ENCODE data around the gene UNC80.

GRCh38 chr2:209808521-209808920 is 36.9 kb downstream of the UNC80 start:
- no peak for TF ChIP-seq POLR2A (IDR thresholded peaks at IDR 0.05; ENCODE audit: low read depth, low read length)
- TF ChIP-seq POLR2AphosphoS5 (IDR thresholded peaks at IDR 0.05; ENCODE audit: low read depth, low read length): no peak
- no peak for TF ChIP-seq SPI1 (IDR thresholded peaks at IDR 0.05; ENCODE audit: low read depth, low read length)
- TF ChIP-seq TAF1 (IDR thresholded peaks at IDR 0.05; ENCODE audit: low read depth, low read length): no peak
- TF ChIP-seq POU2F2 (IDR thresholded peaks at IDR 0.05; ENCODE audit: low read depth, low read length): no peak
- TF ChIP-seq PAX5 (IDR thresholded peaks at IDR 0.05; ENCODE audit: insufficient read depth, low read length, severe bottlenecking): no peak

All from GM12891 (cell line).